Stimulated activated naive CD8-positive, alpha-beta T cell treated with anti-CD3 and anti-CD28 coated beads, Interleukin-15, amount 100 ng/mL, for 72 hours (primary cell): ENCODE results near the gene CHMP2A.
"Not testable (repeated sequence)": the region's sequence is repeated elsewhere in the genome, so short reads cannot be mapped to it uniquely, and the experiment has no call there.

Source experiments
- ATAC-seq: fragments of 150-1000 bp; cut with Tn5 transposase; 2 replicates; pipeline ENCODE4 v1.10.0; 2021; ENCODE audit warnings: mild to moderate bottlenecking, moderate library complexity
- DNase-seq, 2 donors: peaks; one replicate each; pipeline ENCODE4 v3.0.0; 2021 to 2022
- H3K27ac Mint-ChIP-seq, 2 donors: one replicate each; pipeline ENCODE4 v1.8.0; 2022; ENCODE audit warnings: mild to moderate bottlenecking in 2 of 2, mixed read lengths in 2 of 2, moderate library complexity in 2 of 2
- H3K27me3 Mint-ChIP-seq: one replicate; pipeline ENCODE4 v1.8.0; 2022; ENCODE audit warnings: mixed read lengths
- H3K4me1 Mint-ChIP-seq: one replicate; pipeline ENCODE4 v1.8.0; 2022; ENCODE audit warnings: mild to moderate bottlenecking, mixed read lengths
- H3K4me3 Mint-ChIP-seq, 2 donors: one replicate each; pipeline ENCODE4 v1.8.0; 2022; ENCODE audit warnings: mild to moderate bottlenecking in 2 of 2, mixed read lengths in 2 of 2, moderate library complexity in 1 of 2
- H3K9me3 Mint-ChIP-seq, 2 donors: one replicate each; pipeline ENCODE4 v1.8.0; 2022; ENCODE audit warnings: mixed read lengths in 2 of 2

Gene CHMP2A

DNA sequence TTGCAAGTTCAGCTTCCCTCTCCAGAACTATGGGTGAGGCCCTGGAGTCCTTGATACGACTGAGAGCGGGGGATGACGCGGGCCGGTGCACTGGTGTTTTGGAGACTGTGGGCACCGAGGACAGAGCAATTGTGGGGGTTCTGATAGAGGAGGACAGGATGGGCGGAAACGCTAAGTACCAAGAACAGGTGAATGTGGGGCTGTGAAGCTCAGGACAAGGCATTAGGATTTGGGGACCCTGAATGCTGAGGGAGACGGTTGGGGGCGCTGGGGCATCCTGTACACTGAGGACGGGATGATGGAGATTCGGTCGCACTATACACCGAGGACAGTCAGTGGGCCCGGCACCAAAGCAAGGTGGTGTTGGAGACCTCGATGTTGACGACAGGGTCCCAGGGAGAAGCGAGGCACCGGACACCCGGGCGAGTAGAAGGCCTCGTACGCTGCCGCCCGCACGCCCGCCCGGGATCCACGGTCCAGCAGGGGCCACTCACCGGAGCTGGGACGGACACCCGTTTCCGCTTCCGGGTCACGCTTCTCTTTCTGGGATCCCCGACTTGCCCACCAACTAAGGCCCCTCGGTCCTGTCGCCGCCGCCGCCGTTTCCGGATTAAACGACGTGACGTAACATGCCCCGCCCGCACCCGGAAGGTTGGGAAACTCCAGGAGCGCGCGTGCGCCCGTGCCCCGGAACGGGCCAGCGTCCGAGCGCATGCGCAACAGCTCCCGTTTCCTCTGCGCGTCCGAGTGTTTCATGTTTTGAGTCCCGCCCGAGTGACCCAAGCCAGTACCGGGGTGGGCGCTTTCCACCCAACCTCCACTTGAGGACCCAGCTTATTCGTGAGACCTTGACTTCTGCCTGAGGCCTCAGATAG, at the start of gene CHMP2A:
TSS of gene CHMP2A (minus strand) at position 612 of the 875 bp plus-strand sequence. CDS start 893 bp downstream, outside the sequence.
- Mint-ChIP-seq H3K27me3 (no peaks in the 10 kb centered on the region), H3K9me3 (no peaks in the 10 kb centered on the region), H3K27ac (peak within 1 kb of the TSS; percentile 85 to 94), H3K4me3 (peak within 1 kb of the TSS; percentile 97 to 98), H3K4me1 (peaks cover 64% of the 10 kb centered on the region)
- DNase-seq (peak; percentile 97 to 99), ATAC-seq (peak; percentile 60)

DNA sequence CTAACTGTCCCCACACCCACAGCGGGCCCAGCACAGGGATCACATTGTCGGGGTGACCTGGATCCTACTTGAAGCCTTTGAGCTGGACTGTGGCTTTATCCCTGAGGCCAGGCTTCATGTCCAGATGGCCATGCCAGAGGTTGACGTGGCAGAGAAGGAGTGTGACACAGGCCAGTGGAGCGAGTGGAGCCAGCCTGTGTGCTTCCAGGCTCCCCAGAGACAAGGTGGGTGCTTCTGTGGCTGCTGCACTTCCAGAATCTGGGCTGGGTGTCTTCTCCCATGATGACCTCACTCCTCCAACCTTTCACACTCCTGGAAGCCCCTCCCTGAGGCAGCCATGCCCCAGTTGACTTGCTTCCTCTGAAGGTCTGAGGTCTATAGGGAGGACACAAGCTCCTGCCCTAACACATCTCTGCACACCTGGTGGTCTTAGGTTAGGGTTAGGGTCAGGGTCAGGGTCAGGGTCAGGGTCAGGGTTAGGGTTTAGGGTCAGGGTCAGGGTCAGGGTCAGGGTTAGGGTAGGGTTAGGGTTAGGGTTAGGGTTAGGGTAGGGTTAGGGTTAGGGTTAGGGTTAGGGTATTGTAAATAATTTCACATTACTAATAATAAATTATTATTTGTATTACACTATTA, 31.3 kb upstream of the CHMP2A start:
- peaks cover 13% of the 10 kb centered on the region for H3K4me1 Mint-ChIP-seq
- H3K27me3 Mint-ChIP-seq, result no peaks in the 10 kb centered on the region
- H3K27ac Mint-ChIP-seq, result no peak overlapping the region
- no peak for ATAC-seq
- DNase-seq, result no peak
- H3K4me3 Mint-ChIP-seq, result no peak overlapping the region
- no peaks in the 10 kb centered on the region for H3K9me3 Mint-ChIP-seq

DNA sequence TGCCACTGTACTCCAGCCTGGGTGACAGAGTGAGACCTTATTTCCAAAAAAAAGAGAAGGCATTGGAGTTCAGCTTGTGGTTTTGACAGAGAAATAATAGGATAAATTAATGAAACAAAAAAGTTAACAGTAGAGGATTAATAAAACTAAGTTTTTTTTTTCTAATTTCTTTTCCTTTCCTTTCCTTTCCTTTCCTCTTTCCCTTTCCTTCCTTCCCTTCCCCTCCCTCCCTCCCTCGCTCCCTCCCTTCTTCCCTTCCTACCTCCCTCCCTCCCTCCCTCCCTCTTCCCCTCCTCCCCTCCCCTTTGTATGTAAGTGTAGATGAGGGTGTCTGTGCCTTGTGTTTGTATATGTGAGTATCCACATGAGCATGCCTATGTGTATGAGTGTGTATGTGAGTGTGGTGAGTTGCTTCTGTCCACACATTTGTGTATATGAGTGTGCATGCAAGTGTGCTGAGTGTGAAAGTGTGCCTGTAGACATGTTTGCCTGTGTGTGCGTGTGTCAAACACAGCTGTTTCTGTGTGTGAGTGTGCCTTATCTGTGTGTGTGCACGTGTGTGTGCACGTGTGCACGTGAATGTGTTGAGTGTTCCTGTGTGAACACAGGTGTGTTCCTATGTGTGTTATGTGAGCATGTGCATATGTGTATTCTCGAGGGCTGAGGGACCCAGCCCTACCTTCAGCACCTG, 30.7 kb upstream of the CHMP2A start:
- Mint-ChIP-seq H3K27ac (no peak overlapping the region), H3K9me3 (no peaks in the 10 kb centered on the region)
- no peak for ATAC-seq

DNA sequence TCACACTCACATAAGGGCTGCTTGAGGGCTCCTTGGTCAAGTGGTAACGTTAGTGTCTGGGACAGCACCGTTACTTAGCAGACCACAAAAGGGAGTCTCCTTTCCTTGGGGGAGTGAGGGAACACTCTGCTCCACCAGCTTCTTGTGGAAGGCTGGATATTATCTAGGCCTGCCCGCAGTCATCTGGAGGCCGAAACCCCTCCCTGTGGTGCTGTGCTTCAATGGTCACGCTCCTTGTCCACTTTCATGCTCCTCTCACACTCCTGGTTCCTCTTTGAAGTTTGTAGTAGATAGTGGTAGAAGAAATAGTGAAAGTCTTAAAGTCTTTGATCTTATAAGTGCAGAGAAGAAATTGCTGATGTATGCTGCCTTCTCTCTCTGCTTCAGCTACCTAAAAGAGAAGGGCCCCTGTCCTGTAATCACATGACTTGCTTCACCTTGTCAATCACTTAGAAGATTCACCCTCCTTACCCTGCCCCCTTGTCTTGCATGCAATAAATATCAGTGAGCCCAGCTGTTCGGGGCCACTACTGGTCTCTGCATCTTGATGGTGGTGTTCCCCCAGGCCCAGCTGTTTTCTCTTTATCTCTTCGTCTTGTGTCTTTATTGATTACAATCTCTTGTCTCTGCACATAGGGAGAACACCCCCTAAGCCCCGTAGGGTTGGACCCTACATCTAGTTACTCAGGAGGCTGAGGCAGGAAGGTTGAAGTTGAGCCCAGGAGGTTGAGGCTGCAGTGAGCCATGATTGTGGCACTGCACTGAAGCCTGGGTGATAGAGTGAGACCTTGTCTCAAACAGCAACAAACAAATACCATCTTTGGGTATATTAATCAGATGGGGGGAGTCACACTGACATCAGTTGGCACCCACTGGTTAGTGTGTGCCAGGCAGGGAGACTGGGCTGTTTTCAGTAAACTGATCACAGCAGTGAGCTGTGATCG, 29.9 kb upstream of the CHMP2A start:
- Mint-ChIP-seq H3K27me3 (no peaks in the 10 kb centered on the region), H3K27ac (no peak overlapping the region), H3K4me1 (peaks cover 25% of the 10 kb centered on the region), H3K9me3 (no peaks in the 10 kb centered on the region), H3K4me3 (no peak overlapping the region)
- DNase-seq (no peak), ATAC-seq (no peak)

More for the DNA sequence above, 30.7 kb upstream of the CHMP2A start:
- no peak for DNase-seq
- Mint-ChIP-seq H3K27me3 (no peaks in the 10 kb centered on the region), H3K4me3 (no peak overlapping the region), H3K4me1 (peaks cover 20% of the 10 kb centered on the region)

DNA sequence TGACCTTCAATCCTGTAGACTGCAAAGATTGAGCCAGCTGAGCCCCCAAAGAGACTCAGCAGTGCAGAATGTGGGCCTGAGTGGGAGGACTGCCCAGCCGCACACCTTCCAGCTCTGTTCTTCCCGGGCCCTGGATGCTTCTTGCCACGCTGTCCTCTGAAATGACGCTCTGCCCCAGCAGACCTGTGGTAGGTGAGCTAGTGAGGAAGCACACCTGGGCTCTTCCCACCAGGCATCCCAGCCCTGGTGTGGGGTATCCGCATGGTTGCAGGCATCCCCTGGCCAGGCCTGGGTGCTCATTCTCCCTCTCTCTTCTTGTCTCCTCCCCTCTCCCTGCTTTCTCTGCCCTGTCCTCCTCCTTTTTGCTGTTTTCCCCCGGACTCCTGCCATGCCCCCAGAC, 28.1 kb upstream of the CHMP2A start:
- Mint-ChIP-seq H3K27ac (no peak overlapping the region), H3K27me3 (no peaks in the 10 kb centered on the region), H3K4me1 (peaks cover 43% of the 10 kb centered on the region), H3K4me3 (no peak overlapping the region), H3K9me3 (no peaks in the 10 kb centered on the region)
- DNase-seq, result no peak
- no peak for ATAC-seq

DNA sequence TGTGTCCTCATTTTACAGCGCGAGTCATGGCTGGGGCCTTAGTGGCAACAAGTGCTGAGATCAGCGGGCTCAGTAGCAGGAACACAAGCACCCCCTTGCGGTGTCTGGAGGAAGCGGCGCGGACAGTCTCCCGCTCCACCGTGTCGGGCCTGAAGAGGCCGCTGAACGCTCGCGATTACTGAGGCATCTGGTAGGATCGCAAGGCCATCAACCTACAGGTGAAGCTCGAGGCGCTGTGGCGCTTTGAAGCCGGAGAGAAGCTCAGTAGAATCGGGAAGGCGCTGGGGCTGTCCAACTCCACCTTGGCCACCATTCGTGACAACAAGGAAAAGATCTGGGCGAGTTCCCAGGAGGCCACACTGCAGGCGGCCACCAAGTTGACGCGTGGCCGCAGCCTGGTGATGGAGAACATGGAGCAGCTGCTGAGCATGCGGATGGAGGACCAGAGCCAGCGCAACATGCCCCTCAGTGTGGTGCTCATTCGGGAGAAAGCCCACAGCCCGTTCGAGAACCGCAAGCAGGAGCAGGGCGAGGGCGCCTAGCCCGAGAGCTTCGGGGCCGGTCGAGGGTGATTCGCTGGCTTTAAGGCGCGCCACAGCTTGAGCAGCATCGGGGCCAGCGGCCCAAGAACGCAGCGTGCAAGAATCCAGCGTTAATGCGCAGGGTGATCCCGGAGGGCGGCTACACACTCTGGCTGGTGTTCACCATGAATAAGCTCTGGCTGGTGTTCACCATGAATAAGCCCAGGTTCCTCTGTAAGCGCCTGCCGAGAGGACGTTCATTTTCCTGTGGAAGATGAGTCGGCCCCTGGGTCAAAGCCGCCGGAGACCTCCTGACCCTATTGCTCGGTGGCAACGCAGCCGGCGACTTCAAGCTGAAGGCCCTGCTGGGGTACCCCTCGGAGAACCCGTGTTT, 26.6 kb upstream of the CHMP2A start:
- H3K27ac Mint-ChIP-seq, result peak overlapping the region; percentile 19 to 73

DNA sequence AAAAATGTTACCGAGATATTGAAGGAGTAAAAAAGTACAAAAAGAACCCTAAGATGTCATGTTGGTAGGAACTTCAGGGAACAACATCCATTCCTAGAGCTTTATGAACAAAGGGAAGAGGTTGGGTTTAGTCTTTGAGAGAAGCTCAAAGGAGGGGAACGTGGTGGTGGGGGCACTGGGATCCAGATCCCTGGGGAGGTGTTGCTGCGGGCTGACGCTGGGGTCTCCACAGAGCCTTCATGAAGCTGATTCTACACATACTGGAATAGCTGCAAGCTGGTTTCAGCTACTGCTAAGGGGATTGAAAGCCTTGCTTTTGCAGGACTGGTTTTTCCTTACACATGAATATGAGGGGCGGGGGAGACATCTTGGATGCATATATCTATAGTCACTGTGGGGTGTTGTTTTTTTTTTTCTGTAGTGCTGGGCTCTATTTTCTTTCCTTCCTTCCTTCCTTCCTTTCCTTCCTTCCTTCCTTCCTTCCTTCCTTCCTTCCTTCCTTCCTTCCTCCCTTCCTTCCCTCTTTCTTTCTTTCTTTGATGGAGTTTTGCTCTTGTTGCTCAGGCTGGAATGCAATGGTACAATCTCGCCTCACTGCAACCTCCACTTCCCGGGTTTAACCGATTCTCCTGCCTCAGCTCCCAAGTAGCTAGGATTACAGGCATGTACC, 24.7 kb upstream of the CHMP2A start:
- Mint-ChIP-seq H3K27ac (no peak overlapping the region), H3K9me3 (no peaks in the 10 kb centered on the region), H3K27me3 (no peaks in the 10 kb centered on the region), H3K4me1 (peaks cover 57% of the 10 kb centered on the region), H3K4me3 (no peak overlapping the region)
- DNase-seq, result no peak
- ATAC-seq, result no peak

More for the DNA sequence above, 26.6 kb upstream of the CHMP2A start:
- peak; percentile 90 to 93 for DNase-seq
- Mint-ChIP-seq H3K4me1 (peaks cover 54% of the 10 kb centered on the region), H3K4me3 (no peak overlapping the region), H3K27me3 (no peaks in the 10 kb centered on the region), H3K9me3 (no peaks in the 10 kb centered on the region)
- ATAC-seq, result peak; percentile 99

DNA sequence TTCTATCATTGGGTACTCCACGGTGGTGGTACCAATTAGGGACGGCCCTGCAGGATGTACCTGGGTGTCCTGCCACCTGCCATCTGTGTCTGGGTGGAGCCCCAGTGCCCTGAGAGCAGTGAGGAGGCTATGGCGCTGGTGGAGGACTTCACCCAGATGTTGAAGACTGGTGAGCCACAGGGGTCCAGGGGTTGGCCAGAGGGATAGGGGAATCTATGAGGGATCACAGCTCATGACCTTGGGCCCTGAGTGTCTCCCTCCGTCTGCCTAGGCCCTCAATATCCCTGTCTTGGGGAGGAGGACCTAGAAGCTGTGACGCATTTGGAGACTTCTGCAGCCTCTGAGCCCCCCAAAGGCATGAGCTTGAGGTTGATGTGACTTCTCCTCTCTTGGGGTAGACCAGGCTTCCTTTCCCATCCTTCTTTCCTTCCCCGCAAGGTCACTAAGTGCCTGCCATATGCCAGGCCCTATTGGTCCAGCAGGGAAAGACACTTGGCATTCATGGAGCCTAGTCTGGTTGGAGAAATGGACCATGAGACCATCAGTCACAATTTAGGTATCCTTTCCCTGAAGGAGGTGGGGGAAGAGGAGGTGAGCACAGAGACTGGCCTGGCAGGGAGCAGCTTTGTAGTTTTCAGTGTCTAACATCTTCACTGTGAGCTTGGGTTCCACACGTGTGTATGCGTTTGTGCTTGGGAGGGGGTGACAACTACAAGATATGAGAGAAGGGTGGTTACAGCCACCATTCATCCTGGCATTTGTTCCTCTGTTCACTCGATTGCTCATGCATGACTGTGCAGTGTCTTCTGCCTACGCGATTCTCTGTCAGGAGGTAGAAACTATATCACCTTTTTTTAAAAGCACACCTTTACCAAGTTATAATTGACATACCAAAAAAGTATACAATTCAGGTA, 23.4 kb upstream of the CHMP2A start:
- DNase-seq, result peak in 1 of 2 donors; percentile 12
- Mint-ChIP-seq H3K4me1 (peaks cover 70% of the 10 kb centered on the region), H3K27ac (peak overlapping the region in 1 of 2 donors; percentile 20), H3K4me3 (peak overlapping the region; percentile 4 to 22), H3K27me3 (no peaks in the 10 kb centered on the region), H3K9me3 (no peaks in the 10 kb centered on the region)
- ATAC-seq, result no peak

DNA sequence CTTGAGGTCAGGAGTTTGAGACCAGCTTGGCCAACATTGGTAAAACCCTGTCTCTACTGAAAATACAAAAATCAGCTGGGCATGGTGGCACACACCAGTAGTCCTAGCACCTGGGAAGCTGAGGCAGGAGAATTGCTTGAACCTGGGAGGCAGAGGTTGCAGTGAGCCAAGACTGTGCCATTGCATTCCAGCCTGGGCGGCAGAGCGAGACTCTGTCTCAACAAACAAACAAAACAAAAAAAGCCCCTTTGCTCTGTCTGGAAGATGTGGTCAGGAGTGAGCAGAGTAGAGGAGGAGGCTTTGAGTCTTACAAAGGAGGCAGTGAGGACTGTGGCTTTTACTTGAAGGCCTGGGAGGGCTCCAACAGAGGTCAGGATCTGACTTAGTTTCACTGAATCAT, 22.7 kb upstream of the CHMP2A start:
- DNase-seq, result peak in 1 of 2 donors; percentile 8
- not testable (repeated sequence) for H3K9me3 Mint-ChIP-seq, ATAC-seq, H3K27me3 Mint-ChIP-seq, H3K27ac Mint-ChIP-seq
- H3K4me1 Mint-ChIP-seq, result peaks cover 68% of the 10 kb centered on the region
- H3K4me3 Mint-ChIP-seq, result peak overlapping the region in 1 of 2 donors; percentile 22

DNA sequence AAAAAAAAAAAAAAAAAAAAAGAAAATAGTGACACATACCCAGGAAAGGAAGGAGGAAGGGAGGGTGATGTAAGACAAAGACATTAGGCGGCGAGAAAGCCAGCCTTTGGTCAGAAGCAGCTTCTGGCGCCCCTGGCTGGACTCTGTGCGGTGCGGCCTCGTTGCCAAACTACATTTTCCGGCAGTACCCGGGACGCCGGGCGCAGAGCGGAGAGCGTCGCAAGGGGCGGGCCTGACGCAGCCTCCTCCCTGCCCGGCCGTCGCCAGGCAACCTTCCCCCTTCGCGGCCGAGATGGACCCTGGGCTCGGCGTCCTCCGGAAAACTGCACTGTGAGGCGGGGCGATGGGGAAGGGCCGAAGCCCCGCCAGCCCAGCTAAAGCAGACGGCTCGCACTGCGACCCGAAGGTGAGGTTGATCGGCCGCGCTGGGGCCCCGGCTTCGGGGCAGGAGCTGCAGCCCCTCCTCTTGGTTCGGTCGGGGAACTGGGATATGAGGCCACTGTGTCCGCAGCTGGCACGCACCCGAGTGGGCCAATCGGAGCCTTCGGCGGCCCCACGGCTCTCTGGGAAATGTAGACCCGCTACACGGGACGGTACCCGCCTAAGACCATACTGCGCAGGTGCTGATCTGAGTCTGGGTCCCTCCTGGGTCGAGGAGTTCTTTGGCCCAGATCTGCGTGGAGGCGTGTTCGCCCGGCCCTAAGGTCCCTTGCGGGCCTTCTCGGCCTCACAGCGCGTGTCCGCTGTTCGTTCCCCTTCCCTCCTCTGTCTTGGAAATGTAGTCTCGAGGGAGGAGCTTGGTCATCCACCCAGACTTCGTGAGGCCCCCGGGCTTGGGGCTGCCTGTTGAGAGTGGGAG, 20.5 kb upstream of the CHMP2A start:
- H3K4me3 Mint-ChIP-seq, result peak overlapping the region; percentile 92
- peaks cover 66% of the 10 kb centered on the region for H3K4me1 Mint-ChIP-seq
- ATAC-seq (peak; percentile 68), DNase-seq (peak; percentile 88 to 91)
- no peaks in the 10 kb centered on the region for H3K27me3 Mint-ChIP-seq
- peak overlapping the region; percentile 99 for H3K27ac Mint-ChIP-seq
- no peaks in the 10 kb centered on the region for H3K9me3 Mint-ChIP-seq

DNA sequence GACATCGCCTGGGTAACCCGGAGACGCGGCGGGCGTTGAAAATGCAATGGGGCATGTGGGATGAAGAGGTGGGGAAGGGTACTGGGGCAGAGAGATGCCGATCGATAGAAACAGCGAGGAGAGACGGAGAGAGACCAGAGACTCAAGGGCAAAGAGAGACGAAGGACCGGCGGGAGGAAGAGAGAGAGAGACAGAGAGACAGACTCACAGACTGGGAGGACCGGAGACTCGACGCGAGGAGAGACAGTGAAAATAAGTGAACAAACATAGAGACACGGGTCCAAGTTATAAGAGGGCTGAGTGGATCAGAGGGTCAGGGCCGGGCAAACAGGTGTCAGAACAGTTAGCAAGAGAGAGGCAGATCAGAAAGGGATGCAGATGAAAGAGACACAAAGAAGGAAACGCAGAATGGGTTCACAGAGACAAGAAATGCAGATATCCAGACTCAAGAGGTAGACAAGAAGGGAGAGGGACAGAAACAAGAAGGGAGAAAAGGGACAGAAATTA, 18.8 kb upstream of the CHMP2A start:
- peak overlapping the region; percentile 98 to 99 for H3K27ac Mint-ChIP-seq
- H3K4me1 Mint-ChIP-seq, result peaks cover 57% of the 10 kb centered on the region
- DNase-seq (no peak), ATAC-seq (no peak)
- peak overlapping the region; percentile 92 for H3K4me3 Mint-ChIP-seq
- no peaks in the 10 kb centered on the region for H3K27me3 Mint-ChIP-seq
- H3K9me3 Mint-ChIP-seq, result no peaks in the 10 kb centered on the region
